PFSK-1 (cell line): ENCODE results near the gene CACNA2D4.

Experiments
- FOXP2 ChIP-seq: optimal IDR thresholded peaks from 2 replicates; pipeline ENCODE3; 2011; ENCODE audit warnings: borderline replicate concordance, control low read depth, inconsistent platforms; ENCODE audit not compliant: insufficient read depth; ENCODE audit errors: extremely low read length, extremely low read depth
- POLR2AphosphoS5 ChIP-seq: IDR thresholded peaks from 2 replicates; pipeline ENCODE4 v1.6.1; 2012; ENCODE audit warnings: low read depth, mild to moderate bottlenecking, control low read depth, low read length, moderate library complexity
- REST ChIP-seq, 2 experiments: IDR thresholded peaks; 2 replicates each; pipeline versions ENCODE4 v1.6.1 to v1.8.0; 2011 to 2012; ENCODE audit warnings: low read depth in 2 of 2, low read length in 2 of 2, control low read depth in 1 of 2, inconsistent platforms in 1 of 2, mild to moderate bottlenecking in 1 of 2, moderate library complexity in 1 of 2; ENCODE audit not compliant: insufficient read depth in 1 of 2
- TAF1 ChIP-seq: IDR thresholded peaks from 2 replicates; pipeline ENCODE4 v1.6.1; 2012; ENCODE audit warnings: low read length, control low read depth, borderline replicate concordance; ENCODE audit not compliant: insufficient read depth

GRCh38 chr12:1931642-1932041 lies 13.2 kb upstream of the CACNA2D4 start:
- TF ChIP-seq POLR2AphosphoS5, result no peak
- no peak for TF ChIP-seq TAF1
- TF ChIP-seq REST (IDR thresholded peaks at IDR 0.05; ENCODE audit: insufficient read depth in 1 of 2, low read depth in 2 of 2, low read length in 2 of 2), result no peak
- no peak for TF ChIP-seq FOXP2
